Activated naive CD4-positive, alpha-beta T cell treated with anti-CD3 and anti-CD28 coated beads, Interleukin-2, amount 10 ng/mL, durations not matched to agents 7 days and 5 days (primary cell): ENCODE measurements around the gene UBAC1.
"Not testable (repeated sequence)": the region's sequence is repeated elsewhere in the genome, so short reads cannot be mapped to it uniquely, and the experiment has no call there.

Experiments used
- CTCF ChIA-PET: fragments of 350-600 bp; sonication (Branson Sonifier 250); formaldehyde crosslinking; loops from one replicate; lab custom pipeline; 2021; ENCODE audit warnings: antibody characterized with exemption; lab: Charles Lee
- DNase-seq: peaks from one replicate; pipeline ENCODE4 v3.0.0-alpha.2; 2020
- H3K27ac Mint-ChIP-seq: one replicate; pipeline ENCODE4 v1.8.0; 2021; ENCODE audit warnings: mild to moderate bottlenecking, moderate library complexity, mixed read lengths
- H3K27me3 Mint-ChIP-seq: one replicate; pipeline ENCODE4 v1.8.0; 2021; ENCODE audit warnings: mild to moderate bottlenecking, mixed read lengths
- H3K36me3 Mint-ChIP-seq: one replicate; pipeline ENCODE4 v1.8.0; 2021; ENCODE audit warnings: mixed read lengths
- H3K4me1 Mint-ChIP-seq: one replicate; pipeline ENCODE4 v1.8.0; 2021; ENCODE audit warnings: mixed read lengths
- H3K4me3 Mint-ChIP-seq: one replicate; pipeline ENCODE4 v1.8.0; 2021; ENCODE audit warnings: mild to moderate bottlenecking, moderate library complexity, mixed read lengths
- H3K9me3 Mint-ChIP-seq: one replicate; pipeline ENCODE4 v1.8.0; 2021; ENCODE audit warnings: mixed read lengths

UBAC1 gene

GRCh38 chr9:135926402-135927194 is 34.6 kb downstream of the UBAC1 start:
- Mint-ChIP-seq H3K36me3 (peaks cover 4% of the 10 kb centered on the region), H3K4me3 (no peak overlapping the region), H3K9me3 (no peaks in the 10 kb centered on the region), H3K27me3 (no peaks in the 10 kb centered on the region), H3K4me1 (peaks cover 19% of the 10 kb centered on the region), H3K27ac (no peak overlapping the region)
- CTCF ChIA-PET: interaction anchor here (1.9 kb wide), 1 partner anchor 62 kb away, joined by 5 read pairs; no protein-coding TSS in a partner anchor
- peak; percentile 41 for DNase-seq

GRCh38 chr9:135925496-135926133 is 35.6 kb downstream of the UBAC1 start:
- H3K4me3 Mint-ChIP-seq: no peak overlapping the region

GRCh38 chr9:135924628-135925338 is 36.4 kb downstream of the UBAC1 start:
- no peak overlapping the region for H3K4me3 Mint-ChIP-seq
- no peaks in the 10 kb centered on the region for H3K36me3 Mint-ChIP-seq
- H3K27me3 Mint-ChIP-seq: no peaks in the 10 kb centered on the region
- H3K4me1 Mint-ChIP-seq: peaks cover 19% of the 10 kb centered on the region
- no peaks in the 10 kb centered on the region for H3K9me3 Mint-ChIP-seq
- CTCF ChIA-PET: interaction anchor here (0.6 to 1.9 kb wide), 4 partner anchors 35 to 1206 kb away, joined by 3 to 5 read pairs (median 4); no protein-coding TSS in a partner anchor
- no peak for DNase-seq
- H3K27ac Mint-ChIP-seq: no peak overlapping the region

More at GRCh38 chr9:135925496-135926133, 35.6 kb downstream of the UBAC1 start:
- peak; percentile 30 for DNase-seq
- CTCF ChIA-PET: interaction anchor here (0.6 to 1.9 kb wide), 3 partner anchors 34 to 1205 kb away, joined by 3 to 5 read pairs (median 3); no protein-coding TSS in a partner anchor
- Mint-ChIP-seq H3K27ac (no peak overlapping the region), H3K27me3 (no peaks in the 10 kb centered on the region), H3K4me1 (peaks cover 19% of the 10 kb centered on the region), H3K9me3 (no peaks in the 10 kb centered on the region), H3K36me3 (no peaks in the 10 kb centered on the region)

- H3K27ac Mint-ChIP-seq: no peak overlapping the region
- no peaks in the 10 kb centered on the region for H3K36me3 Mint-ChIP-seq
- no peak overlapping the region for H3K4me3 Mint-ChIP-seq
- H3K4me1 Mint-ChIP-seq: peaks cover 19% of the 10 kb centered on the region
- peaks cover 8% of the 10 kb centered on the region for H3K9me3 Mint-ChIP-seq
- CTCF ChIA-PET: interaction anchor here (1.2 kb wide), 1 partner anchor 58 kb away, joined by 5 read pairs; no protein-coding TSS in a partner anchor
- no peak for DNase-seq
- no peaks in the 10 kb centered on the region for H3K27me3 Mint-ChIP-seq
Measured at GRCh38 chr9:135923508-135923907, 37.7 kb downstream of the UBAC1 start.

- DNase-seq: no peak
- CTCF ChIA-PET: no interaction called here
- Mint-ChIP-seq H3K27ac (no peak overlapping the region), H3K4me1 (peaks cover 13% of the 10 kb centered on the region), H3K36me3 (peaks cover 5% of the 10 kb centered on the region), H3K4me3 (no peak overlapping the region), H3K9me3 (peaks cover 17% of the 10 kb centered on the region), H3K27me3 (no peaks in the 10 kb centered on the region)
Measured at GRCh38 chr9:135921749-135922310, 39.3 kb downstream of the UBAC1 start.

GRCh38 chr9:135920973-135921585 is 40.1 kb downstream of the UBAC1 start:
- Mint-ChIP-seq H3K36me3 (peaks cover 12% of the 10 kb centered on the region), H3K4me3 (no peak overlapping the region), H3K9me3 (peaks cover 22% of the 10 kb centered on the region), H3K4me1 (peaks cover 13% of the 10 kb centered on the region), H3K27ac (no peak overlapping the region), H3K27me3 (no peaks in the 10 kb centered on the region)
- CTCF ChIA-PET: no interaction called here
- no peak for DNase-seq

- H3K36me3 Mint-ChIP-seq: peaks cover 19% of the 10 kb centered on the region
- CTCF ChIA-PET: no interaction called here
- peak; percentile 3 for DNase-seq
- no peaks in the 10 kb centered on the region for H3K27me3 Mint-ChIP-seq
- H3K4me1 Mint-ChIP-seq: peaks cover 6% of the 10 kb centered on the region
- peaks cover 28% of the 10 kb centered on the region for H3K9me3 Mint-ChIP-seq
- no peak overlapping the region for H3K4me3 Mint-ChIP-seq
- H3K27ac Mint-ChIP-seq: no peak overlapping the region
Measured at GRCh38 chr9:135920256-135920930, 40.8 kb downstream of the UBAC1 start.

- DNase-seq: peak; percentile 4
- H3K36me3 Mint-ChIP-seq: peaks cover 29% of the 10 kb centered on the region
- no peak overlapping the region for H3K4me3 Mint-ChIP-seq
- peaks cover 37% of the 10 kb centered on the region for H3K9me3 Mint-ChIP-seq
- H3K4me1 Mint-ChIP-seq: no peaks in the 10 kb centered on the region
- CTCF ChIA-PET: no interaction called here
- H3K27me3 Mint-ChIP-seq: no peaks in the 10 kb centered on the region
- no peak overlapping the region for H3K27ac Mint-ChIP-seq
Measured at GRCh38 chr9:135919318-135919890, 41.8 kb downstream of the UBAC1 start.

GRCh38 chr9:135916227-135916626 is 44.9 kb downstream of the UBAC1 start:
- H3K27me3 Mint-ChIP-seq, DNase-seq, H3K27ac Mint-ChIP-seq, CTCF ChIA-PET, H3K4me1 Mint-ChIP-seq, H3K4me3 Mint-ChIP-seq: not testable (repeated sequence)
- Mint-ChIP-seq H3K9me3 (peaks cover 47% of the 10 kb centered on the region), H3K36me3 (peaks cover 53% of the 10 kb centered on the region)

GRCh38 chr9:135914921-135915320 is 46.3 kb downstream of the UBAC1 start:
- H3K27me3 Mint-ChIP-seq: no peaks in the 10 kb centered on the region
- H3K4me3 Mint-ChIP-seq: no peak overlapping the region
- H3K9me3 Mint-ChIP-seq: peaks cover 47% of the 10 kb centered on the region
- DNase-seq: peak; percentile 3
- CTCF ChIA-PET: interaction anchor here (0.6 to 1.1 kb wide), 2 partner anchors 10 to 69 kb away, joined by 3 to 4 read pairs; no protein-coding TSS in a partner anchor
- peaks cover 6% of the 10 kb centered on the region for H3K4me1 Mint-ChIP-seq
- no peak overlapping the region for H3K27ac Mint-ChIP-seq
- H3K36me3 Mint-ChIP-seq: peaks cover 66% of the 10 kb centered on the region

GRCh38 chr9:135911233-135911632 is 49.9 kb downstream of the UBAC1 start:
- H3K9me3 Mint-ChIP-seq: peaks cover 25% of the 10 kb centered on the region
- CTCF ChIA-PET, DNase-seq, H3K4me3 Mint-ChIP-seq, H3K27ac Mint-ChIP-seq, H3K27me3 Mint-ChIP-seq: not testable (repeated sequence)
- H3K36me3 Mint-ChIP-seq: peaks cover 66% of the 10 kb centered on the region
- H3K4me1 Mint-ChIP-seq: peaks cover 22% of the 10 kb centered on the region

GRCh38 chr9:135910757-135911156 is 50.4 kb downstream of the UBAC1 start:
- CTCF ChIA-PET: no interaction called here
- peak; percentile 14 for DNase-seq
- Mint-ChIP-seq H3K9me3 (peaks cover 21% of the 10 kb centered on the region), H3K4me3 (no peak overlapping the region), H3K27me3 (no peaks in the 10 kb centered on the region), H3K27ac (no peak overlapping the region), H3K4me1 (peaks cover 27% of the 10 kb centered on the region), H3K36me3 (peaks cover 61% of the 10 kb centered on the region)

- Mint-ChIP-seq H3K4me3 (no peak overlapping the region), H3K4me1 (peaks cover 33% of the 10 kb centered on the region)
- CTCF ChIA-PET: no interaction called here
Measured at GRCh38 chr9:135910216-135910615, 51.0 kb downstream of the UBAC1 start.

More at GRCh38 chr9:135910216-135910615, 51.0 kb downstream of the UBAC1 start:
- peaks cover 17% of the 10 kb centered on the region for H3K9me3 Mint-ChIP-seq
- no peaks in the 10 kb centered on the region for H3K27me3 Mint-ChIP-seq
- peaks cover 59% of the 10 kb centered on the region for H3K36me3 Mint-ChIP-seq
- H3K27ac Mint-ChIP-seq: no peak overlapping the region
- DNase-seq: no peak
